ENCODE data around the gene NHS.

NHS gene

DNA sequence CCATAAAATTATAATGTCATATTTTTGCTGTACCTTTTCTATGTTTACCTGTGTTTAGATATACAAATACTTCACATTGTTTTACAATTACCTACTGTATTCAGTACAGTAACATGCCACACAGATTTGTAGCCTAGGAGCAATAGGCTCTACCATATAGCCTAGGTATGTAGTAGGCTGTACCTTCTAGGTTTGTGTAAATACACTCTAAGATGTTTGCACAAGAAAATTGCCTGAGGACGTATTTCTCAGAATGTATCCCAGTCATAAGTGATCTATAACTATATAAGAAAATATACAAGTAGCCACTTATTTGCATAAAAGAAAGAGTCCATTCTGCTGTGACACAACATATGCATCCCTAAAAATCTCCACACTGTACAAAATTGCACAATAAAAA, 326.0 kb downstream of the NHS start:
- in situ Hi-C loops (cut with MboI; ENCODE audit: low sequenced_read_pairs, unreplicated experiment) = no loop called here
- DNase-seq (ENCODE audit: low spot score) = no peak

DNA sequence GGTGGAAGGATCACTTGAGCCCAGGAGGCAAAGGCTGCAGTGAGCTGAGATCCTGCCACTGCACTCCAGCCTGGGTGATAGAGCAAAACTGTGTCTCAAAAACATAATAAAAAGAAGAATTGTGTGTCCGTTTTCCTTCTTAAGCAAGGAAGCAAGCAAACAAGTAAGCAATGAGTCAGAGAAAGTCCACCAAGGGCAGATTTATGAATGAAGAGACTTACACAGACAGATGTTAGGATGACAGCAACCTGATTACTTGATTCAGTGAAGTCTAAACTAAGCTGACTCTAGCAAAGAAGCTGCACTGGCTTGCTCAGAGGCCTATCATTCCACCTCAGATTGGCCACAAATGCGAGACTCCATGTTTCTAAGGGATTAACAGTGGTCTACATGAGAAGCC, 328.2 kb downstream of the NHS start:
- no peak for DNase-seq (ENCODE audit: low spot score)
- TF ChIP-seq, protein P1, sequence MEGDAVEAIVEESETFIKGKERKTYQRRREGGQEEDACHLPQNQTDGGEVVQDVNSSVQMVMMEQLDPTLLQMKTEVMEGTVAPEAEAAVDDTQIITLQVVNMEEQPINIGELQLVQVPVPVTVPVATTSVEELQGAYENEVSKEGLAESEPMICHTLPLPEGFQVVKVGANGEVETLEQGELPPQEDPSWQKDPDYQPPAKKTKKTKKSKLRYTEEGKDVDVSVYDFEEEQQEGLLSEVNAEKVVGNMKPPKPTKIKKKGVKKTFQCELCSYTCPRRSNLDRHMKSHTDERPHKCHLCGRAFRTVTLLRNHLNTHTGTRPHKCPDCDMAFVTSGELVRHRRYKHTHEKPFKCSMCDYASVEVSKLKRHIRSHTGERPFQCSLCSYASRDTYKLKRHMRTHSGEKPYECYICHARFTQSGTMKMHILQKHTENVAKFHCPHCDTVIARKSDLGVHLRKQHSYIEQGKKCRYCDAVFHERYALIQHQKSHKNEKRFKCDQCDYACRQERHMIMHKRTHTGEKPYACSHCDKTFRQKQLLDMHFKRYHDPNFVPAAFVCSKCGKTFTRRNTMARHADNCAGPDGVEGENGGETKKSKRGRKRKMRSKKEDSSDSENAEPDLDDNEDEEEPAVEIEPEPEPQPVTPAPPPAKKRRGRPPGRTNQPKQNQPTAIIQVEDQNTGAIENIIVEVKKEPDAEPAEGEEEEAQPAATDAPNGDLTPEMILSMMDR (IDR thresholded peaks at IDR 0.05; ENCODE audit: borderline replicate concordance, control extremely low read depth, extremely low read depth, insufficient read depth, missing control alignments) = no peak
- in situ Hi-C loops (cut with MboI; ENCODE audit: low sequenced_read_pairs, unreplicated experiment) = no loop called here

More for the DNA sequence above, 326.0 kb downstream of the NHS start:
- TF ChIP-seq, protein P1 (IDR thresholded peaks at IDR 0.05; ENCODE audit: borderline replicate concordance, control extremely low read depth, extremely low read depth, insufficient read depth, missing control alignments) = no peak

GRCh38 chrX:17705211-17705610, 330.2 kb downstream of the NHS start:
- TF ChIP-seq, protein P1 (IDR thresholded peaks at IDR 0.05; ENCODE audit: borderline replicate concordance, control extremely low read depth, extremely low read depth, insufficient read depth, missing control alignments) = no peak
- in situ Hi-C loops (cut with MboI; ENCODE audit: low sequenced_read_pairs, unreplicated experiment) = no loop called here
- DNase-seq (ENCODE audit: low spot score) = no peak

DNA sequence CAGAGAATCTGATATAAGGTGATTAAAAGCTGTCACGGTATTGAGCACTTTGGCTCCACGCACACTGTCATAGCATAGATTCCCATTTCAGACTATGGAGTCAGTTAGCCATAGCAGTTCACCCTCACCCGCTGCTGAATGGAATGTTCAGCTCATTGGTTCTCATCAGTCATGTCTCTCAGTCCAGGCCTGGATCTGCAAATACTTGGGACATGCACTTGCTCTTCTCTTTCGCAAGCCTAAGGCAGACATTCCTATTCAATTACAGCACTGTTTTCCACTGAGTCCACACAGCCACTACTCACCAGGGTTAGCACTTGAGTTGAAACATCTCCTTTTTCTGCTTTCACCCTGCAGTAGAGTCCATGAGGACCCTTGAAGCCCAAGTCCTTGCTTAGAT, 331.7 kb downstream of the NHS start:
- DNase-seq (ENCODE audit: low spot score) = no peak
- in situ Hi-C loops (cut with MboI; ENCODE audit: low sequenced_read_pairs, unreplicated experiment) = no loop called here
- TF ChIP-seq, protein P1 (IDR thresholded peaks at IDR 0.05; ENCODE audit: borderline replicate concordance, control extremely low read depth, extremely low read depth, insufficient read depth, missing control alignments) = no peak

DNA sequence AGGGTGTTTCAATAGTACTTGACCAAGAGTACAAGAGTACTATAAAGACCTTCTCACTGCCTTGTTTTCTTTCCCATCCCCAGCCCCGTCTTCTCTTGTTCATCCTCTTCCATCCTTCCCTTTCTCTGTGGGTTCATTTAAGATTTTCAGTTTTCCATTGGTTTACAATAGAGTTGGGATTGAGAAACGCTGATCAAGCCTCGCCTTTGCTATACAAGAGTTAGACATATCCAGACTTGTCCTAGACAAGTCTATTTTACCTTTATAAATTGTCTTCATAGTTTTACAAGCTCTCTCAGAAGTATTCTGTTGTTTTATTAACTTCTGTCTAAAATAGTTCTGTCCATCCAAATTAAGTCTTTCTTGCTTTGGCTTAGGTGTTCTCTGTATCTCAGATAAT, 332.7 kb downstream of the NHS start:
- in situ Hi-C loops (cut with MboI; ENCODE audit: low sequenced_read_pairs, unreplicated experiment) = no loop called here

DNA sequence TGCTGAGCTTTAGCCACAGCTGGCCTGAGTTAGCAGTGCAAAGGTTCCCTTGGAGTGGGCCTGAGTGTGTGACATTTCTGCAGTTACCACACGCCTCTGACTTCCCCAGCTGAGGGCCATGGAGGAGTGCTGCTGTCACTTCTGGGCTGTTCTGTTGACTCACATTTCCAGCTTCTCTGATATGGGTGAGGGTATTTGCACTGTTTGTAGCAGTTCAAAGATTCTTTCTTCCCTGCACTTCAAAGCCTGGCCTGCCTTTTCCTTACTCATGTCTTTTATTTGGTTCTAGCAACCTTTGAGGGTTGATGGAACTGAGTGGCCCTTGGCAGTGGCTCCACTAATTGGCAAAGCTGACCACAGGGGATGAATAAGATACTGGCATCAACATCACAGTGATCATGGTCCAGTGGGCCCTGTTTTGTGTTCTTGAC, 335.9 kb downstream of the NHS start:
- DNase-seq (ENCODE audit: low spot score) = no peak
- TF ChIP-seq, protein P1 (IDR thresholded peaks at IDR 0.05; ENCODE audit: borderline replicate concordance, control extremely low read depth, extremely low read depth, insufficient read depth, missing control alignments) = no peak
- in situ Hi-C loops (cut with MboI; ENCODE audit: low sequenced_read_pairs, unreplicated experiment) = no loop called here

More for the DNA sequence above, 332.7 kb downstream of the NHS start:
- TF ChIP-seq, protein P1 (IDR thresholded peaks at IDR 0.05; ENCODE audit: borderline replicate concordance, control extremely low read depth, extremely low read depth, insufficient read depth, missing control alignments) = no peak
- no peak for DNase-seq (ENCODE audit: low spot score)

GRCh38 chrX:17713288-17713687, 338.3 kb downstream of the NHS start:
- no peak for DNase-seq (ENCODE audit: low spot score)
- TF ChIP-seq, protein P1 (IDR thresholded peaks at IDR 0.05; ENCODE audit: borderline replicate concordance, control extremely low read depth, extremely low read depth, insufficient read depth, missing control alignments) = no peak
- in situ Hi-C loops (cut with MboI; ENCODE audit: low sequenced_read_pairs, unreplicated experiment) = no loop called here

All from GM13976 (cell line).